ENCODE results near the gene TRMT1. TPM values are rescaled to one million over a fixed set of nuclear protein-coding genes. Genes with fewer than 3 reads are reported as not detected.

The TRMT1 gene
- total RNA-seq, 2 donors from 2014 or later, result 21.9 to 24.1 TPM

DNA sequence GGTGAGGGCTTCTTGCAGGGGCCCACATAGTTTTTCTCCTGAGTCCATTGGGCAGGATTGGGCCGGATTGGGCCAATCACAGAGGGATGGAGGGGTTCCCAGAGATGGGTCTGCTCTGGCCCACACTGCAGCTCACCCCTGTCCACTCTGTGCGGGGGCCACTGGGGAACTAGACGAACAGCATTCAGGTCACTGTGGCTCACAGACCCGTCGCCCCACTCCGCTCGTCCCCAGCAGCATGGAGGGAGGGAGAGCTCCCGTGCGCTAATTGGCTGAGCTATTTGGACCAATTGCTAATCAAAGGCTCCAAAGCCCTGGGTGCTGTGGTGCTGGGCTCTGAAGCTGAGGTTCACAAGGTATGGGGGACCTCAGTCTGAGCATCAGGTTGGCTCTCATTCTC, 12.8 kb upstream of the TRMT1 start:
- DNase-seq (ENCODE audit: low spot score), result no peak
- intact Hi-C loops (cut with DNase I), result no loop called here

DNA sequence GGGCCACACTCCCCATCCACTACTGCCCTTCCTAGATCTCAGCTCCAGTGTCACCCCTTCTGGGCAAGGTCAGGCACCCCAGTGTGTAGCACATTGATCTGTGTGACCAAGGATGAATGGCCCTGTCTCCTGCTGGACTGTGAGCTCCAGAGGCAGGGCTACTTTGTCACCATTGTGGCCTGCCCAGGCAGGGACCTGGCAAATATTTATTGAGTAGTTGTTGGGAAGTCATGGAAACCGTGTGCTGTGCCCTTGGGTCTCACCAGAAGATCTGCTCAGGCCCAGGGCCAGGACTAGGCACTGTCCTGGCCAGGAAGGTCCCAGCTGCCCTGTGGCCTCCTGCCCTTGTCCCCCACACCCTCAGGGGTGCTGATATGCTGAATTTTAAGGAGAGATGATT, 12.0 kb upstream of the TRMT1 start:
- intact Hi-C loops (cut with DNase I), result no loop called here
- no peak for DNase-seq (ENCODE audit: low spot score)

DNA sequence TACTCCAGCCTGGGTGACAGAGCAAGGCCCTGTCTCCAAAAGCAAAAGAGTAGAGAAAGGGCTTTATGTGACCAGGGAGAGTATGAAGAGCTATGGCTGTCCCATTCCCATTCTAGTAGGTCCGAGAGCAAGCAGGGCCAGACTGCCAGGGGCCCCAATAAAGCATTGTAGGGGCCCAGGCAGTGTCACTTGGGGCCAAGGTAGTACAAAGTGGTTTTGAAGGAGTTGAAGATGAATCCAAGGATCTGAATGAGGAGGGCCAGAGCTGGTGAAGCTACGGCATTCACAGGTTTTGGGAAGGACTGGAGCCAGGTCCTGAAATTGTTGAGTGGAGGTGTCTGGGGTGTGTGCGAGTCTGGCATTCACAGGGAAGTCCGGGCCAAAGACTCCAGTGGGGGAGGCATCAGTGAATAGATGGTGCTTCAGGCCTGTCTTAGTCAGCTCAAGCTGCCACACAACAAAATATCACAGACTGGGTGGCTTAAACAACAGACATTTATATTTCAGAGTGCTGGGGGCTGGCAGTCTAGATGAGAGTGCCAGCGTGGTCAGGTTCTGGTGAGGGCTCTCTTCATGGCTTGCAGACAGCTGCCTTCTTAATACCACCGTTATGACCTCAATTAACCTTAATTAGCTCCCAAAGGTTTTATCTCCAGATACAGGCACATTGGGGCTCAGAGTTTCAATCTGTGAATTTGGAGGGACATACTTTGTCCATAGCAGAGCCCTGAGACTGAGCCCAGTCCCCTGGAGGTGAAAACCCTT, 11.5 kb upstream of the TRMT1 start:
- intact Hi-C loops (cut with DNase I), result no loop called here
- no peak for DNase-seq (ENCODE audit: low spot score)

- intact Hi-C loops (cut with DNase I), result no loop called here
- no peak for DNase-seq (ENCODE audit: low spot score)
Measured at GRCh38 chr19:13127051-13127450, 10.5 kb upstream of the TRMT1 start.

- no peak for DNase-seq (ENCODE audit: low spot score)
- intact Hi-C loops (cut with DNase I), result no loop called here
Measured at GRCh38 chr19:13122980-13123957, 6.7 kb upstream of the TRMT1 start.

DNA sequence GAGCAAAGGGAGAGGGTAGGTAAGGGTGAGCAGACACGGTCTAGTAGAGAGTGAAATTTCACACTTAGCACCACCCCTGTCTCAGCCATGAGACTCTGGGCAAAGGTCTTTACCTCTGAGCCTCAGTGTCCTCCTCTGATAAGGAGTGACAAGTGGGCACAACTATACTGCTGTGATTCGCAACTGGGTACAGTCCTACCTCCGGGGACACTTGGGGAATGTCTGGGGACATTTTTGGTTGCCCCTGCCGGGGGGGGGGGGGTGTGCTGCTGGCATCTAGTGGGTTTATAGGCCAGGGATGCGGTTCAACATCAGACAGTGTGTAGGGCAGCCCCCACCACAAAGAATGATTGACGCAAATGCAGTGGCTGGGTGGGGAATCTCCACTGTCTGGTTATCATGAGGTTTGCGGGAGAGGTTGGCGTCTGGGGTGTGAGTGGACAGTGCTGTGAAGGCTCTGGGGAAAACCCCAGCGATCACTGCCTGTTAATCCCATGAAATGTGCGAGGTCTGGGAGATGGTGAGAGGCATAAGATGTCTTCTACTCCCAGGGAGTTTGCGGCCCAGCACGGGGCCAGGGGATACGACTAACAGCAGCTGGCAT, 5.8 kb upstream of the TRMT1 start:
- DNase-seq (ENCODE audit: low spot score), result no peak
- intact Hi-C loops (cut with DNase I), result no loop called here

DNA sequence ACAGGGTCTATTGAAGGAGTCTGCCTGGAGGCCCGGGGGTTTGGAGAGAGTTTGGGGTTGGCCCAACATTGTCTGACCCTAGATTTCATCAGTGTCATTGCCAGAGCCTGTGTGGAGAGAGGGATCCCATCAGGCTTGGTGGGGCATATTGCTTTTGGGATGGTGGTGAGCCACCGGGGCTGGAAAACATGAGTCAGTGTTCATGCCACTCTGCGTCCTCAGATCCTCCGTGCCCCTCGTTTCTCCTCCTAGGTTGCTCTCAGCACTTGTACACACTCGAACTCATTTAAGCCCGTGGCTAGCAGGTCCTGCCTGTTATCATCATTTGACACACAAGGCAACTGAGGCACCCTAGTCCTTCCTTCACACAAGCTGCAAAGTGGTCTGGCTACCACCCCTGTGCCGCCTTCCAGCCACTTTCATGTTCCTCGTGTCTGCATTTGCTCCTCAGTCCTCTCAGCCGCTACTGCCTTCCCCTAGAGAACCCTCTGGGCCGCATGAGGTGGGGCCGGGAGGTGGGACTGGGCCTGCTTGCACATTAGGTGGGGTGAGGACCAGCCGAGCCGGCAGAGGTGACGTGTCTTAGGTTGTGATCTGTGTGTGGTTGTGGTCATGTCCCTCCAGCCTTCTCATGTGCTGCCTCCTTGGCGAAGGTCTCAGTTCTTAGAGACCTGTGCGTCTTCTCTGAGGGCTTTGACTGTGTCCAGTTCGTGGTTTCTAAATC, 5.2 kb upstream of the TRMT1 start:
- intact Hi-C loops (cut with DNase I), result no loop called here
- DNase-seq (ENCODE audit: low spot score), result no peak

GRCh38 chr19:13120817-13121216, 4.3 kb upstream of the TRMT1 start:
- DNase-seq (ENCODE audit: low spot score), result no peak
- intact Hi-C loops (cut with DNase I), result no loop called here

GRCh38 chr19:13120031-13120430, 3.5 kb upstream of the TRMT1 start:
- intact Hi-C loops (cut with DNase I), result no loop called here
- no peak for DNase-seq (ENCODE audit: low spot score)

DNA sequence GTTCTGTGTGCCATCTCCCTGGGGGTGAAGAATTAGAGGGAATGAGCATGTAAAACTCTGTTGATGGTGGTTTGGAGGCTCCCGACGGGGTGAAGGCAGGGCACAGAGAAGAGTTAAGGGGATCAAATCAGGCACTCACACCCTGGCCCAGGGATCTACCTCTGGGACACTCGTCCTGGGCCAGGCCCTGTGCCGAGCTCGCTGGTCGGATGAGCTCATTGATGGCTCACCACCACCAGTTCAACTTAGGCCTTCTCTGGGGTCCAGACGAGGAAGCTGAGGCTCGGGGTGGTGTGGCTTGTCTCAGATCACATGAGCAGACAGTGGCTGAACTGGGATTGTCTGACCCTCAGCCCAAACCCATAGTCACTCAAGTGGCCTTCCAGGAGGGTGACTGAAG, 3.1 kb upstream of the TRMT1 start:
- DNase-seq (ENCODE audit: low spot score), result no peak
- intact Hi-C loops (cut with DNase I), result no loop called here

DNA sequence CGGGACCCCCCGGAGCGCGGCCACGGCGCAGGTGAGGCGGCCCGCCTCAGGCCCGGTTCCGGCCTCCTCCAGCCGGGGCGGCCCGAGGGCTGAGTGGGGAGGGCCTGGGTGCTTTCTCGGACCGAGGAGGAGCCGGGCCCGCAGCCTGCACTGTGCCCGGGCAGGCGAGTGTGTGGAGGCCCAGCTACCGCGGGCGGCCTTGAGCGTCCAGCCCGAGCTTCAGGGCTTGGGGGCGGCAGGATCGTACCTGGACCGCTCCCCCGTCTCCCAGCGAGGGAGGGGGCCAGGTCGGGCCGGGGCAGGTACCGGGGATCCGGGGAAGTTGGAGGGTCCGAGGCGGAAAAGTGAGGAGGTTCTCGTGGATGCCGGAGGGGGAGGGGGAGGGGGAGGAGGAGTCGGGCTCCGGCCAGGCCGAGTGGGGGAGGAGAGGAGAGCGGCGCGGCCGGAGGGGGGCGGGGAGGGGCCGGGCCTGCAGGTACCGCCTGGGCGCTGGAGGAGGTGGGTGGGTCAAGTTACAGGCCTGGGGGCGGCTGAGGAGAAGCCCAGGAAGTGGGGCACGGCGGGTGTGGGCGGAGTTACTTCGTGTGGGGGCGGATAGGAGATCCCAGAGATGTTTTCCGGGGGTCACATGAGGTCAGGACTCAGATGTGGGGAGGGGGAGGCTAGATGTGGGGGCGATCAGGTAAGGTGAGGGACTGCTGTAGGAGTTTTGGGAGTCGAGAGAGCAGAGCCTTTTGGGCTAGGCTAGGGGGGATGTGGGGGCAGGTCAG, 2.1 kb upstream of the TRMT1 start:
- intact Hi-C loops (cut with DNase I), result no loop called here
- no peak for DNase-seq (ENCODE audit: low spot score)

- peak; percentile 97 for DNase-seq (ENCODE audit: low spot score)
- intact Hi-C loops (cut with DNase I), result no loop called here
Measured at GRCh38 chr19:13117772-13118423, 1.4 kb upstream of the TRMT1 start, which contains the start of gene NACC1. NACC1 (plus strand) TSS chr19:13118264; CDS start chr19:13135208, 16,944 bp downstream.

- DNase-seq (ENCODE audit: low spot score), result no peak
- intact Hi-C loops (cut with DNase I), result no loop called here
Measured at GRCh38 chr19:13117176-13117771, 734 bp upstream of the TRMT1 start.

- peak; percentile 62 for DNase-seq (ENCODE audit: low spot score)
- intact Hi-C loops (cut with DNase I), result no loop called here
Measured at GRCh38 chr19:13115936-13116281, 631 bp downstream of the TRMT1 start.

DNA sequence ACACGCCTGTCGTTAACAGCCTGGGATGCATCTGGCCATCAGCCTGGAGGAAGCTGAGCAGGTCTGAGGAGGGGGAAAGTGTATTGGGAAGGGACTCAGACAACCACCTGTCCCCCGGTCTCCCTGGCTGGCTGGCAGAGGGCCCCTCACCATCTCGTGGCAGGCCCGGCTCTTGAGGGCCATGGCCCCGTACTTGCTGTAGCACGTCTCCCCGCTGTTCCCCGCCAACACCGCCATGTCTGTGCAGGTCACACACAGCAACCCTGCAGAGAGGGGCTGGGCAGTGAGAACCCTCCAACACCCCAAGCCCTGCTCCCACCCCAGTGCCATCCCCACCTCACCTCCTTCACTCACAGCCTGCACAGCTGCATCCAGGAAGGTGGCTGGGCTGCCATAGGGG, 4.0 kb downstream of the TRMT1 start:
- intact Hi-C loops (cut with DNase I), result no loop called here
- peak; percentile 73 for DNase-seq (ENCODE audit: low spot score)

DNA sequence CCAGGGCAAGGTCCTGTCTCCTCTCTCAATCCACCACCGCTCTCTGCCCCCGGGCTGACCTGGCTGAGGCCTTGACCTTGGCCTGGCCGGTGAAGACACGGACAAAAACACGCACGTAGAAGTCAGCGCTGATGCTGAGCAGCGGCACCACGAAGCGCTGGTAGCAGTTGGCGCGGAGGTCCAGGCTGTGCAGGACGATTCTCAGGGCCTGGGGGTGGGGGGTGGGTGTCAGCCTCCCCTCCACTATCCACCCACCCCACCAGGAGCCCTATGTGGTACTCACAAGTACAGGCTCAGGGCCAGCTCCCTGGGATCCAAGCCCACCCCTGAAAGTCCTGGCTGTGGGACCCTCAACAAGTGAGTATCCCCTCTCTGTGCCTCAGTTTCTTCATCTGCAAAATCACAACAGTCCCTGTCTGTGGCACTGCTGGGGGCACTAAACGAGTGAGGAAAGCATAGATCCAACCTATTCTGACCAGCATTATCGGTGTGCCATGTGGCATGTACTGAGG, 6.4 kb downstream of the TRMT1 start:
- intact Hi-C loops (cut with DNase I), result no loop called here
- no peak for DNase-seq (ENCODE audit: low spot score)

DNA sequence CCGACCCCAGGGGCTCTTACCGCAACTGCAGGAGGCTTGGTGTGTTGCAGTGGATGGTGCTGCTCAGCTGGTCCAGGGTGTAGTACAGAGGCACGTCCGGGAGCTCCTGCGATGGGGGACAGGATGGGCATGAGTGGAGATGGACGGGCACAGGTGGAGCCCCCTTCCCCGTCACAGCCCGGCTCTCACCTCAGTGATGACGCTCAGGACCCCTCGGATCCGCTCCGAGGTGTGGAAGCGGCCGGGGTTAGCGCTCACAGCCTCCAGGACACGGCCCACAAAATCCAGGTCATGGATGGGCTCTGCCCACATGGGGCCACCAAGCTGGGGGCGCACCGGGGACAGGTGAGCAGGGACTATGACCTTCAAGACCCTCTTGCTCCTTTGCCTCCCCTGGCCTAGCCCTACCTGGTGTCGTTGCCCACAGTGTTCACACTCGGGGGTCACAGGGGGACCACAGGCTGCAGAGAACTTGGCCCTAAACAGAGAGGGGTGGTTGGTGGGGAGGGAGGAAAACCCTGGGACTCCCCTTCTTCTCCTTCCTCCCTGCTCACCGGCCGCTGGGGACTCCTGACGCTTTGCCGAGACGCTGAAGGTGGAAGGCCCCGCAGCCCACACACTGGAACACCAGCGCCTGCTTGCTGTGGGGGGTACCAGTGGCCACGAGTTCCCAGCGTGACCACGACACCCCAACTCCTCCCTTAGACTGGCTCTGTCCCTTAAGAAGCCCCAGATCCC, 7.0 kb downstream of the TRMT1 start:
- intact Hi-C loops (cut with DNase I), result no loop called here
- peak; percentile 74 for DNase-seq (ENCODE audit: low spot score)
